ENCODE data around the gene NUP214.
"Not testable (repeated sequence)": the region's sequence is repeated elsewhere in the genome, so short reads cannot be mapped to it uniquely, and the experiment has no call there.

NUP214 gene

GRCh38 chr9:131096269-131097125 lies 28.9 kb upstream of the NUP214 start, which contains the start of gene AIF1L:
Gene AIF1L (plus strand): TSS chr9:131096531. CDS start chr9:131096630, 99 bp downstream.
- peak; percentile 61 for DNase-seq (ENCODE audit: low spot score)

GRCh38 chr9:131097126-131097947 lies 28.0 kb upstream of the NUP214 start:
- no peak for DNase-seq (ENCODE audit: low spot score)

GRCh38 chr9:131097948-131098278 lies 27.5 kb upstream of the NUP214 start:
- DNase-seq (ENCODE audit: low spot score) = no peak

- no peak for DNase-seq (ENCODE audit: low spot score)
Observed at GRCh38 chr9:131098391-131099101, 26.8 kb upstream of the NUP214 start.

GRCh38 chr9:131099102-131099606 lies 26.2 kb upstream of the NUP214 start:
- DNase-seq (ENCODE audit: low spot score) = no peak

- DNase-seq (ENCODE audit: low spot score) = not testable (repeated sequence)
Observed at GRCh38 chr9:131099845-131100244, 25.5 kb upstream of the NUP214 start.

GRCh38 chr9:131100445-131100844 lies 24.9 kb upstream of the NUP214 start:
- DNase-seq (ENCODE audit: low spot score) = no peak

GRCh38 chr9:131101207-131101964 lies 24.0 kb upstream of the NUP214 start:
- no peak for DNase-seq (ENCODE audit: low spot score)

- DNase-seq (ENCODE audit: low spot score) = no peak
Observed at GRCh38 chr9:131103024-131103423, 22.4 kb upstream of the NUP214 start.

GRCh38 chr9:131103535-131103934 lies 21.9 kb upstream of the NUP214 start:
- no peak for DNase-seq (ENCODE audit: low spot score)

GRCh38 chr9:131104016-131104740 lies 21.2 kb upstream of the NUP214 start:
- DNase-seq (ENCODE audit: low spot score) = no peak

- no peak for DNase-seq (ENCODE audit: low spot score)
Observed at GRCh38 chr9:131105952-131106351, 19.4 kb upstream of the NUP214 start.

GRCh38 chr9:131107760-131108159 lies 17.6 kb upstream of the NUP214 start:
- no peak for DNase-seq (ENCODE audit: low spot score)

GRCh38 chr9:131111186-131111853 lies 14.1 kb upstream of the NUP214 start:
- DNase-seq (ENCODE audit: low spot score) = no peak

- no peak for DNase-seq (ENCODE audit: low spot score)
Observed at GRCh38 chr9:131111854-131112311, 13.5 kb upstream of the NUP214 start.

- no peak for DNase-seq (ENCODE audit: low spot score)
Observed at GRCh38 chr9:131112374-131113154, 12.8 kb upstream of the NUP214 start.

- DNase-seq (ENCODE audit: low spot score) = no peak
Observed at GRCh38 chr9:131113655-131114054, 11.7 kb upstream of the NUP214 start.

GRCh38 chr9:131114084-131114535 lies 11.3 kb upstream of the NUP214 start:
- no peak for DNase-seq (ENCODE audit: low spot score)

GRCh38 chr9:131115360-131115742 lies 10.0 kb upstream of the NUP214 start:
- not testable (repeated sequence) for DNase-seq (ENCODE audit: low spot score)
